ENCODE data around the gene NOSTRIN.
"Not testable (repeated sequence)": the region's sequence is repeated elsewhere in the genome, so short reads cannot be mapped to it uniquely, and the experiment has no call there.

NOSTRIN gene

DNA sequence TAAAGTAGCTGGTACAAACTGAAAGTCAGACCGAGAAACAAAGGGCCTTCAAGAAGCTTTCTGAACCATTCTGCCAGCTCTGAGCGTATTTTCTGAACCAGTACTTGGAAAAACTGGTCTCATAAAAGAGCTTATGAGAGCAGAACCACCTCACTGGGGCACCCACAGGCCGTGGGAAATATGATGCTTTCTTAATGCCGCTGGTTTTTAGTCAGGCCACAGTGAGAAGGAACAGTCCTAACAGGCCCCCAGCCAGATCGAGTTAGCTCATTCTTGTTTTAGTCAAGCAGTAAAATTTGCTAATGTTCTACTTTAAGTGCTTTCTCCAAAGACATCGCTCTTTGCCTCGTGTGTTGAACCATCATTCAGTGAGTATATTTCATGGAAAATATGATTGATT lies 12.7 kb upstream of the NOSTRIN start:
- no peak for DNase-seq (ENCODE audit: low spot score)

GRCh38 chr2:168790226-168790902 lies 12.1 kb upstream of the NOSTRIN start:
- no peak for DNase-seq (ENCODE audit: low spot score)

GRCh38 chr2:168791140-168791539 lies 11.3 kb upstream of the NOSTRIN start:
- not testable (repeated sequence) for DNase-seq (ENCODE audit: low spot score)

DNA sequence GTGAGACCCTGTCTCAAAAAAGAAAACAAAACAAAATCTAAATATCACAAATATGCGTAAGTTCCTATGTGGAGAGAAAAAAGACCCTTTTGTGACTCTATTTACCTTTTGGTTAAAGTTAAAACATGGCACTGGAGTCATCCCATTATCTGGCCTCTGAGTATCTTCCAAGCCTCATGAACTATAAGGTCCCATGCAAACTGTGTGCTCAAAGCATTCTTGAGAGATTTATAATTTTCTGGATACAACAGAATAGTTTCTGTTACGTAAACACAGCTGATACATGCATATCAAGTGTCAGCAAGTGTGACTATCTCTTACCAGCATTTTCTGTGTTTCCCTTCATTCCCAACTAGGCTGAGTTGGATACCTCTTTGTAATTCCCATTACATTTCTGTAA lies 8.8 kb upstream of the NOSTRIN start:
- no peak for DNase-seq (ENCODE audit: low spot score)

- DNase-seq (ENCODE audit: low spot score), result no peak
Measured at GRCh38 chr2:168794968-168795367, 7.5 kb upstream of the NOSTRIN start.

GRCh38 chr2:168796090-168796577 lies 6.3 kb upstream of the NOSTRIN start:
- DNase-seq (ENCODE audit: low spot score), result no peak

DNA sequence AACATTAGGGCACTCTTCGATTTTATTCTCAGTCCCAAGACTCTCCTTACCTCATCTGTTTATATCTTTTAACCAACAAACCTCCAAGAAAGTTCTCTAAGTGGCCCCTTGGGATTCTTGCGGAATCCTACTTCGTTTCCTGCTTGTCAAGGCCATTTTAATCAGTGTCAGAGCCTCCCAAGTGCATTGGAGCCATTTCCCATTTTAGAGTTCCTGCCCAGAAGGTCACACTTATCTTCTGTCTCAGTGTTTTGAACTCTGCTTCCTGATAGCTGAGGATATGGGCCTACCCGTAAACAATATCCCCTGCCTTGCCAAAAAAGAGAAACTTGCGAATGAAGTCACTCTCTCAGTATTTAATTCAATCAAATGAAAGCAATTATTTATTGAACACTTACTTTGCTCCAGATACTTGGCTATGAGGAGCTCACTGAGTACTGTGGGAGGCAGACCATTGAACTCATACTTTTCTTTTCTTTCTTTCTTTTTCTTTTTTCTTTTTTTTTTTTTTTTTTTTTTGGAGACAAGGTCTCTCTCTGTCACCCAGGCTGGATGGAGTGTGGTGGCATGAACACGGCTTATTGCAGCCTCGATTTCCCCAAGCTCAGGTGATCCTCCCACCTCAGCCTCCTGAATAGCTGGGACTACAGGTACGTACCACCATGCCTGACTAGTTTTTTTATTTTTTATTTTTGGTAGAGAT lies 5.7 kb upstream of the NOSTRIN start:
- no peak for DNase-seq (ENCODE audit: low spot score)

DNA sequence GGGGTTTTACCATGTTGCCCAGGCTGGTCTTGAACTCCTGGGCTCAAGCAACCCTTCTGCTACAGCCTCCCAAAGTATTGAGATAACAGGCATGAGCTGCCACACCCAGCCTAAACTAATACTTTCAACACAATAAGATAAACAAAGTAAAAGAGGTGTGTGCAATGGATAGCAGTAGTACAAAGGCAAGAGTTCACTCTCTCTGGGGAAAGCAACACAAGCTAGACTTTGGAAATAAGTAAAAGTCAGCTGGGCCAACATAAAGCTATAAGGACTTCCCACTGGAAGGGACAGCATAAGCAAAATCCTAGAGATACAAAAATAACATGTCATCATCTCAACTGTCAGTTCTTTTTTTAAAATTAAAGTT lies 5.2 kb upstream of the NOSTRIN start:
- no peak for DNase-seq (ENCODE audit: low spot score)

DNA sequence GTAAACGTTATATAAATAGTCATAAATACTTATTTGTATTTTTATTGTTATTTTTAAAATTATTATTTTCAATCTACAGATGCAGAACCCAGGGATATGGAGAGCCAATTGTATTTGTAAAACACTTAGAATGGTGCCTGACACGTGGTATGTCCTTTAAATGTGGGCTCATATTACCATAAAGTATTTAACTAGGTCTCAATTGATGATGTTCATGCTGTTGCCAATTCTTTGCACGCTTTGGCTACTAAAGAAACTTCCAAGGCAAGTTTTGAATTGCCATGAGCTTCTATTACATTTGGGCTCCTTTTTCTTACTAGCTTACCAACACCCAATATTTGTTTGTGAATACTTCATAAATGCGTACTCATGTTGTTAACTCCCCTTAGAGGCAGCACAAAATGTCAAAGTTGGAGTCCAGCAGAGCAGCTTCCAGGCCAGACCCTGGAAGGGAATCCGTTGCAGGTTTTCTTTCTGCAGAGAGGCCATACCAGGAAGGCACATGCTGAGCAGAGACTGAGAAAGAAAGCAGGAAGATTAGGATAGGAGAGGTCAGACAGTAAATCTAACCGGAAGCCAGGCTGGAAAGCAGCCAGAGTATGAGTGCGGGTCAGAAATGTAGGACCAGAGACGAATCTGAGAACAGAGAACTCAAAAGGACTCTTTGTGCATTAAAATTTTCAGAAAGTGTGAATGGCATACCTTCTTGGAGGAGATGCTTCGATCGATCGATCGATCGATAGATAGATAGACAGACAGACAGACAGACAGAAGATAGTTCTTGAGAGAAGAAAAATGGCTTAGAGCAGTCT lies 4.2 kb upstream of the NOSTRIN start:
- DNase-seq (ENCODE audit: low spot score), result no peak

GRCh38 chr2:168798888-168799410 lies 3.5 kb upstream of the NOSTRIN start:
- DNase-seq (ENCODE audit: low spot score), result no peak

- no peak for DNase-seq (ENCODE audit: low spot score)
Measured at GRCh38 chr2:168801471-168801870, 966 bp upstream of the NOSTRIN start.

GRCh38 chr2:168802859-168803725 lies 655 bp downstream of the NOSTRIN start:
- DNase-seq (ENCODE audit: low spot score), result no peak

- DNase-seq (ENCODE audit: low spot score), result no peak
Measured at GRCh38 chr2:168804214-168804613, 1.8 kb downstream of the NOSTRIN start.

DNA sequence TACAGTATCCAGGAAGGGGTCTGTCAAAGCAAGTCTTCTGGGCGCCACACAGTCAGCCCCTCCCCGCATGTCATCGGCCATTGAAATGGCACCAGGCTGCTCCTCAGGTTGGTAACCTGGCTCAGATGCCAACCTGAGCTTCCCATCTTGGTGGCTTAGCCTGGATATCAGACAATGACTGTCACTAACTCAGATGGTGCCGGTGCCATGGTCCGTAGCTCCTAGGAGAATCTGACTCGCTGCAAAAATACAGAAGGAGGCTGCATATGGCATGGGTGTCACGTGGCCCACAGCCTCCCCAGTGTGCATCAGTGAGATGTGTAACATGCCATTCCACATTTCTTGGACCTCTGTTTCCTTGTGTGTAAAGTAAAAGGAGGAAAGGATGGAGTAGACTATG lies 3.2 kb downstream of the NOSTRIN start:
- DNase-seq (ENCODE audit: low spot score), result no peak

DNA sequence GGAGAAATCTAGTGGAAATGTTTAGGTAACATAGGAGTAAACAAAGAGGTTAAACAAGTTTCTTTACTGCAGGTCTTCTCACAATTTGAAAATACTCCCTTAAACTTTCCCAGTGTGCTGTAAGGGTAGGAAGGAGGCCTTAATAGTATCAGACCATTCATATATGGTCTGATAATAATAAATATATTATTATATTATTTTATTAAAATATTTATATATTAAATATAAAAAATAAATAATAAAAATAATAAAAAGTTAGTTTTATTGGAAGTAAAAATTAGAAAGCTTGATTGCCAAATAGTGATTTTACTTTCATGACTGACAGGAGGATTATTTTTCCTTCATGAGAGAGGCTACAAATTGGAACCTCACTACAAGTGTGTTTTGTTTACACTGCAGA lies 7.1 kb downstream of the NOSTRIN start:
- no peak for DNase-seq (ENCODE audit: low spot score)

DNA sequence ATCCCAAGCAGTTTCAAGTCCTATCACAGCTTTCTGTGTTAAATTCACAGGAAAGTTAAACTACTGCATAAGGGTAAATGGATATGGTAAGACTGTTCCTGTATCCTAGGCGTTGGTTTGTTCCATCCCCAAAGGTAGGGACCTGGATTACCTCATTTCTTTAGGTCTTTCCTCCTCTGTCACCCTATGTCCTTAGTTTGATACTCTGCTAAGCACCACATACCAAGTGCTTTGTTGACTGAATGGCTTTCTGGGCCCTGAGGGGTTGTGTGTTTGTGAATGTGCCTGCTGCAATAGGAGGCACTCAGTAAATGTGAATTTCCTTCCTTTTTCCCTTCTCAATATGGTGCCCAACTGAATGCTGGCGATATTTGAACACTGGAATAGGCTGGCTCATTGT lies 7.8 kb downstream of the NOSTRIN start:
- DNase-seq (ENCODE audit: low spot score), result no peak

GRCh38 chr2:168811696-168812095 lies 9.3 kb downstream of the NOSTRIN start:
- DNase-seq (ENCODE audit: low spot score), result no peak

DNA sequence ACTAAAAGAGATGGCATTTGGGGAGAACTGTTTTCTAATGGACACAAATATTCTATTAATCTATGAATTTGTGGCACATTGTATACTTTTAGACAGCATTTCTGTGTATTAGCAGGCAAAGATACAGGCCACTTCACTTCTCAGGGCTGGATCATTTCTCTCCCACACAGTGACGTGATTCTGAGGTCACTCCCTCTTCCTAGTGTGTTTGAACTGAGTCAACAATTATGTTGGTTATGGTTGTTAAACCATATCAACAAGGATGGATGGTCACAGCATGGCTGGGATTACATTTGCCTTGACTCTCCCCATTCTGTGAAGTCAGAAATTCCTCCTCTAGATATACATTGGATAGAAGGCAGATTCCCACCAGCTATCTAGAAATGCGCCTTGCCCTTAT lies 11.6 kb downstream of the NOSTRIN start:
- no peak for DNase-seq (ENCODE audit: low spot score)

- no peak for DNase-seq (ENCODE audit: low spot score)
Measured at GRCh38 chr2:168814939-168815907, 12.8 kb downstream of the NOSTRIN start.

- no peak for DNase-seq (ENCODE audit: low spot score)
Measured at GRCh38 chr2:168816369-168816768, 13.9 kb downstream of the NOSTRIN start.
